HepG2 (cell line): Measurements from ENCODE around the gene CARD19. TPM values are rescaled to one million over a fixed set of nuclear protein-coding genes. Genes with fewer than 3 reads are reported as not detected.

Experiments used
- CCAR2 ChIP-seq: fragments of 200-400 bp; formaldehyde crosslinking; optimal IDR thresholded peaks from 2 replicates; pipeline ENCODE3; 2018; ENCODE audit warnings: low read depth, mild to moderate bottlenecking, low read length, moderate library complexity
- CREB1 ChIP-seq, 2 experiments: fragments of 450-650 bp in 1 of 2; IDR thresholded peaks; 2 replicates each; pipeline ENCODE4 v1.6.1; 2016 to 2017; ENCODE audit warnings: control low read depth in 1 of 2, mild to moderate bottlenecking in 1 of 2, missing compliant biosample characterization in 1 of 2, missing genetic modification characterization in 1 of 2
- ELF4 ChIP-seq: sonication (generic); formaldehyde crosslinking; IDR thresholded peaks from 2 replicates; pipeline ENCODE4 v1.5.0; 2020; ENCODE audit warnings: missing genetic modification reagents, mild to moderate bottlenecking, moderate library complexity, borderline replicate concordance
- IRF1 ChIP-seq: sonication (generic); formaldehyde crosslinking; IDR thresholded peaks from 2 replicates; pipeline ENCODE4 v1.4.0; 2020; ENCODE audit warnings: low read depth, mild to moderate bottlenecking, missing genetic modification reagents
- KAT8 ChIP-seq: IDR thresholded peaks from 2 replicates; pipeline ENCODE4 v1.6.1; 2016; ENCODE audit warnings: missing genetic modification reagents, missing compliant biosample characterization
- KDM6A ChIP-seq: IDR thresholded peaks from 2 replicates; pipeline ENCODE4 v1.6.1; 2016; ENCODE audit warnings: low read depth
- KLF11 ChIP-seq: IDR thresholded peaks from 2 replicates; pipeline ENCODE4 v1.6.1; 2016; ENCODE audit warnings: missing compliant biosample characterization
- NCOA1 ChIP-seq: sonication (generic); formaldehyde crosslinking; IDR thresholded peaks from 2 replicates; pipeline ENCODE4 v1.9.0; 2021; ENCODE audit warnings: missing genetic modification reagents
- NFE2 ChIP-seq: sonication (generic); formaldehyde crosslinking; IDR thresholded peaks from 2 replicates; pipeline ENCODE4 v1.4.0; 2020; ENCODE audit warnings: missing genetic modification reagents
- POGZ ChIP-seq: sonication (generic); formaldehyde crosslinking; IDR thresholded peaks from 2 replicates; pipeline ENCODE4 v1.4.0; 2020; ENCODE audit warnings: mild to moderate bottlenecking, missing genetic modification reagents
- PPARG ChIP-seq: conservative IDR thresholded peaks from 2 replicates; pipeline ENCODE4 v1.6.1; 2016; ENCODE audit warnings: missing biosample characterization, missing genetic modification reagents
- RBAK ChIP-seq: sonication (generic); formaldehyde crosslinking; IDR thresholded peaks from 2 replicates; pipeline ENCODE4 v1.5.1; 2020; ENCODE audit warnings: mild to moderate bottlenecking, missing genetic modification reagents
- SNAI1 ChIP-seq: sonication (generic); formaldehyde crosslinking; IDR thresholded peaks from 2 replicates; pipeline ENCODE4 v1.5.0; 2020; ENCODE audit warnings: mild to moderate bottlenecking, missing genetic modification reagents, borderline replicate concordance
- ZBTB38 ChIP-seq: sonication (generic); formaldehyde crosslinking; IDR thresholded peaks from 2 replicates; pipeline ENCODE4 v1.5.1; 2020; ENCODE audit warnings: mild to moderate bottlenecking, missing genetic modification reagents
- ZMYM3 ChIP-seq: sonication (generic); formaldehyde crosslinking; IDR thresholded peaks from 2 replicates; pipeline ENCODE4 v1.5.1; 2020; ENCODE audit warnings: mild to moderate bottlenecking, missing genetic modification reagents
- ZNF17 ChIP-seq: sonication (generic); formaldehyde crosslinking; IDR thresholded peaks from 2 replicates; pipeline ENCODE4 v1.5.0; 2020; ENCODE audit warnings: mild to moderate bottlenecking, missing genetic modification reagents
- ZNF609 ChIP-seq: sonication (generic); formaldehyde crosslinking; IDR thresholded peaks from 2 replicates; pipeline ENCODE4 v1.4.0; 2020; ENCODE audit warnings: mild to moderate bottlenecking, missing genetic modification reagents, borderline replicate concordance
- ZSCAN21 ChIP-seq: sonication (generic); formaldehyde crosslinking; IDR thresholded peaks from 2 replicates; pipeline ENCODE4 v1.8.0; 2022; ENCODE audit warnings: mild to moderate bottlenecking, missing genetic modification reagents, moderate library complexity, borderline replicate concordance
- polyA plus RNA-seq, 8 experiments: library from polyadenylated mRNA; depleted of rRNA in 3 of 8; stranded (reverse) in 7 of 8; unstranded in 1 of 8; fragments of >200 nt; fragmentation: Illumina TruSeq in 4 of 8; extraction: Trizol in 4 of 8; gene quantifications; 2 replicates each; pipeline versions ENCODE4 v1.2.1 to v1.2.3, GENCODE V29; 2011 to 2016; ENCODE audit warnings: low read depth in 4 of 8, missing spikeins in 1 of 8, mixed read lengths in 1 of 8; ENCODE audit not compliant: insufficient read depth in 1 of 8
- total RNA-seq, 5 experiments: library from RNA; depleted of rRNA; stranded (reverse); fragments of >200 nt; fragmentation: Illumina TruSeq; extraction: Trizol; gene quantifications; 2 replicates each; pipeline ENCODE4 v1.2.3, GENCODE V29; 2016; ENCODE audit warnings: low read depth in 1 of 5
- TF ChIP-seq, protein P1 (sequence below): sonication (generic); formaldehyde crosslinking; IDR thresholded peaks from 2 replicates; pipeline ENCODE4 v1.5.0; 2020; ENCODE audit warnings: mild to moderate bottlenecking, missing genetic modification reagents
- TF ChIP-seq, protein P2 (sequence below): sonication (generic); formaldehyde crosslinking; IDR thresholded peaks from 2 replicates; pipeline ENCODE4 v1.5.0; 2020; ENCODE audit warnings: missing genetic modification reagents

The CARD19 gene
- total and polyA plus RNA-seq, 2 of the 13 experiments (the other 11 are each of a cell fraction or from before 2014, with no cell fraction given), result 18.4 to 47.2 TPM

DNA sequence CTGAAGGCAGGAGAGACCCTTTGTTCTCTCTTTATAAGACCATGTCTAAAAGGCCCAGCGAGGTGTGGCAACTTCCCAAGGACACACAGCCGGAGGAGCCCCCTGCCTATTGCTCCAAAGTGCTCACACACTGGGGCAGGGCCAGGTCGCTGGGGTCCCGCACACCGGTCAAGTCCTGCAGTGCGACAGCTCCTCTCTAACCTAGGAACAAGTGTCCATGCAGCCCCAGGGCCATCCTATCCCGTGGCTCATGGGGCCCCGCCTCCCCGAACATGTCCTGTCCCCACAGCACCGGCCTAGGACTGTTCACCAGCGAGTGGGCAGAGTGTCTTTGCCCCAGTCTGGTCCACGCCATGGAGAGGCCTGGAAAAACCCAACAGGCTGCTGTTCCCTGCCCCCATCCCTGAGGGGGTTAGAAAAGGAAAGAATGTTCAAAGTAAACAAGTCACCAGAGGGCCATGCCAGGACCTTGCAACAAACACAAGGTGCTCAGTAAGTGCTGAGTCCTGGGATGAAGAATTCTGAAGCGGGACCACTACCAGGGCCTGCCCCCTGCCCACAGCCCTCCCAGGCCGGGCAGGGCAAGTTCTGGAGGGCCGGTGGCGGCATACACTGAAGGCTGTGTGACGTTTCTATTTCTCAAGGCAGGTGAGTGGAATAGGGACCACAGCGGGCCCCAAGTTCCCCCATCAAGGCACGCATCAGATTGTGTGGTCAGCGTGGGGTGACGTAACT lies 37.1 kb downstream of the CARD19 start (continued):
- TF ChIP-seq ZNF609 (CRISPR knock-in tag) (no peak), ELF4 (no peak), ZMYM3 (peak; percentile 43; the same call in 1 of the 2 replicates), NCOA1 (CRISPR knock-in tag) (no peak), ZSCAN21 (CRISPR knock-in tag) (no peak), IRF1 (CRISPR knock-in tag) (no peak), CREB1 (IDR thresholded peaks at IDR 0.05) (peak; percentile 87), CREB1 (CRISPR knock-in tag; IDR thresholded peaks at IDR 0.05) (no peak), KAT8 (peak; percentile 8; the same call in 1 of the 2 replicates), POGZ (CRISPR knock-in tag) (no peak), CCAR2 (no peak), ZNF17 (CRISPR knock-in tag) (no peak), KDM6A (CRISPR knock-in tag) (peak; percentile 16; the same call in 1 of the 2 replicates), NFE2 (CRISPR knock-in tag) (no peak), PPARG (CRISPR knock-in tag) (no peak), RBAK (CRISPR knock-in tag) (no peak), KLF11 (CRISPR knock-in tag) (no peak), ZBTB38 (no peak), SNAI1 (CRISPR knock-in tag) (no peak)
- TF ChIP-seq, protein P1, sequence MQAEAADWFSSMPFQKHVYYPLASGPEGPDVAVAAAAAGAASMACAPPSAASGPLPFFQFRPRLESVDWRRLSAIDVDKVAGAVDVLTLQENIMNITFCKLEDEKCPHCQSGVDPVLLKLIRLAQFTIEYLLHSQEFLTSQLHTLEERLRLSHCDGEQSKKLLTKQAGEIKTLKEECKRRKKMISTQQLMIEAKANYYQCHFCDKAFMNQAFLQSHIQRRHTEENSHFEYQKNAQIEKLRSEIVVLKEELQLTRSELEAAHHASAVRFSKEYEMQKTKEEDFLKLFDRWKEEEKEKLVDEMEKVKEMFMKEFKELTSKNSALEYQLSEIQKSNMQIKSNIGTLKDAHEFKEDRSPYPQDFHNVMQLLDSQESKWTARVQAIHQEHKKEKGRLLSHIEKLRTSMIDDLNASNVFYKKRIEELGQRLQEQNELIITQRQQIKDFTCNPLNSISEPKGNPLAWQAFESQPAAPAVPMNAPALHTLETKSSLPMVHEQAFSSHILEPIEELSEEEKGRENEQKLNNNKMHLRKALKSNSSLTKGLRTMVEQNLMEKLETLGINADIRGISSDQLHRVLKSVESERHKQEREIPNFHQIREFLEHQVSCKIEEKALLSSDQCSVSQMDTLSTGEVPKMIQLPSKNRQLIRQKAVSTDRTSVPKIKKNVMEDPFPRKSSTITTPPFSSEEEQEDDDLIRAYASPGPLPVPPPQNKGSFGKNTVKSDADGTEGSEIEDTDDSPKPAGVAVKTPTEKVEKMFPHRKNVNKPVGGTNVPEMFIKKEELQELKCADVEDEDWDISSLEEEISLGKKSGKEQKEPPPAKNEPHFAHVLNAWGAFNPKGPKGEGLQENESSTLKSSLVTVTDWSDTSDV (CRISPR knock-in tag), result no peak
- TF ChIP-seq, protein P2, sequence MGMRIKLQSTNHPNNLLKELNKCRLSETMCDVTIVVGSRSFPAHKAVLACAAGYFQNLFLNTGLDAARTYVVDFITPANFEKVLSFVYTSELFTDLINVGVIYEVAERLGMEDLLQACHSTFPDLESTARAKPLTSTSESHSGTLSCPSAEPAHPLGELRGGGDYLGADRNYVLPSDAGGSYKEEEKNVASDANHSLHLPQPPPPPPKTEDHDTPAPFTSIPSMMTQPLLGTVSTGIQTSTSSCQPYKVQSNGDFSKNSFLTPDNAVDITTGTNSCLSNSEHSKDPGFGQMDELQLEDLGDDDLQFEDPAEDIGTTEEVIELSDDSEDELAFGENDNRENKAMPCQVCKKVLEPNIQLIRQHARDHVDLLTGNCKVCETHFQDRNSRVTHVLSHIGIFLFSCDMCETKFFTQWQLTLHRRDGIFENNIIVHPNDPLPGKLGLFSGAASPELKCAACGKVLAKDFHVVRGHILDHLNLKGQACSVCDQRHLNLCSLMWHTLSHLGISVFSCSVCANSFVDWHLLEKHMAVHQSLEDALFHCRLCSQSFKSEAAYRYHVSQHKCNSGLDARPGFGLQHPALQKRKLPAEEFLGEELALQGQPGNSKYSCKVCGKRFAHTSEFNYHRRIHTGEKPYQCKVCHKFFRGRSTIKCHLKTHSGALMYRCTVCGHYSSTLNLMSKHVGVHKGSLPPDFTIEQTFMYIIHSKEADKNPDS, result peak; percentile 38; the same call in 1 of the 2 replicates
